Osteoblast (primary cell): ENCODE results near the gene CACNA1I. TPM values are rescaled to one million over a fixed set of nuclear protein-coding genes. Genes with fewer than 3 reads are reported as not detected.

ENCODE experiments used
- DNase-seq: peaks from one replicate; pipeline ENCODE4 v3.0.0; 2011; ENCODE audit warnings: low spot score, mixed read lengths; ENCODE audit not compliant: insufficient read length; ENCODE audit errors: missing footprints
- H2AFZ ChIP-seq: 2 replicates; pipeline ENCODE4 v1.6.0; 2011; ENCODE audit warnings: mild to moderate bottlenecking, low read length
- H3K27ac ChIP-seq: 2 replicates; pipeline ENCODE4 v1.5.1; 2011; ENCODE audit warnings: mild to moderate bottlenecking, low read depth, low read length, moderate library complexity
- H3K27me3 ChIP-seq: 2 replicates; pipeline ENCODE4 v1.6.0; 2012; ENCODE audit warnings: mild to moderate bottlenecking, control low read depth, inconsistent platforms, low read length, moderate library complexity; ENCODE audit not compliant: insufficient read depth
- H3K36me3 ChIP-seq: 2 replicates; pipeline ENCODE4 v1.5.1; 2011; ENCODE audit warnings: mild to moderate bottlenecking, low read length, control low read depth, moderate library complexity; ENCODE audit not compliant: insufficient read depth
- H3K4me1 ChIP-seq: 2 replicates; pipeline ENCODE4 v1.5.1; 2011; ENCODE audit warnings: mild to moderate bottlenecking, low read length, control low read depth, moderate library complexity; ENCODE audit not compliant: insufficient read depth
- H3K4me2 ChIP-seq: 2 replicates; pipeline ENCODE4 v1.6.0; 2011; ENCODE audit warnings: mild to moderate bottlenecking, low read length; ENCODE audit not compliant: insufficient read depth
- H3K4me3 ChIP-seq: fragments of 200-600 bp; sonication (generic); 3 replicates; pipeline ENCODE4 v1.5.1; 2012; ENCODE audit warnings: mild to moderate bottlenecking, low read length, inconsistent platforms; ENCODE audit not compliant: insufficient read depth
- H3K79me2 ChIP-seq: 2 replicates; pipeline ENCODE4 v1.6.0; 2012; ENCODE audit warnings: mild to moderate bottlenecking, low read length, control low read depth, inconsistent platforms; ENCODE audit not compliant: insufficient read depth
- H3K9me3 ChIP-seq: 2 replicates; pipeline ENCODE4 v1.5.1; 2011; ENCODE audit warnings: low read depth, low read length, control low read depth
- H4K20me1 ChIP-seq: 2 replicates; pipeline ENCODE4 v1.6.0; 2012; ENCODE audit warnings: mild to moderate bottlenecking, low read length, control low read depth; ENCODE audit not compliant: insufficient read depth
- total RNA-seq: library from RNA; depleted of rRNA; stranded (reverse); fragments of >200 nt; gene quantifications from 2 replicates; pipeline ENCODE4 v1.2.3, GENCODE V29; 2012
- TF ChIP-seq, protein P1 (sequence below): IDR thresholded peaks from 2 replicates; pipeline ENCODE4 v1.5.1; 2011; ENCODE audit warnings: mild to moderate bottlenecking, low read depth, low read length, moderate library complexity; ENCODE audit errors: extremely low read depth

CACNA1I gene
- total RNA-seq, 1 donor = under 0.01 TPM

DNA sequence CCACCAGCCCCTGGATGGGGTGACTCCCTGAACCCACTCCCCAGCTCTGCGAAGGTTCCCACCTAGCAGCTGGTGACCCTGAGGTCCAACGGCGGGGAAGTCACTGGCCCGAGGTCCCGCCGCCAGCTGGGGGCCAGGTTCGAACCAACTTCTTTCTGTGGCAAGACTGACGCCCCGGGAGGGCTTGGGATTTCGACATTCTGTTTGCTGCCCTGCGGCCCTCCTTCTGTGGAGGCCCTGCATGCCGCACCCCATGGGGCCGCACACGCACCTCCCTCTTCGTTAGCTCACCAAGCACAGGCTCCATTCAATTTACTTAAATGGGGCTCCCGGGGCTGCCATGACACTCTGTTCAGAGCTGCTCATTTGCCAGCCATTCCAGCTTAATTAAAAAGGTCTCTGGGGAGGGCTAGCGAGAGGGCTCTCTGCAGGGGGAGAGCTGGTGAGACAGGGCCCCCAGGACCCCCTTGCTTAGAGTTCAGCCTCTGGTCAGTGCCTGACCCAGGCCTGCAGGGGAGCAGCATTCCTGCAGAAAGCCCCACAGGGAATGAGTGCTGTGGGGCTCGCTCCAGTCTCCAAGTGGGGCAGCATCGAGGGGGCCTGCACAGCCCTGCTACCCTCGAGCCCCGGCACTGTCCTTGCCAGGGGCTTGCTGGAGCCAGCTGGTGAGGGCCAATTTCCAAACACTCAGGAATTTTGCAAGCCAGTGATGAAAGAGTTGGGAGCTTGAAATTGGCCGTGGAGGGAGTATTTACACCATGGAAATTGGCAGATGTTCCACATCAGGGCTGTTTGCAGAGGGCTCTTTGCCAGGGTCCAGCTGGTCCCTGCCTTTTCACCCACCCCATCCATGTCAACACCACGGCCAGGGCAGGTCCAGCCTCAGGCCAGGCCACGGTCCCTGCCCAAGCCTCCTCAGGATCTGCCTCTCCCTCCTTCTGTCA is 80.8 kb downstream of the CACNA1I start:
- no peaks in the 10 kb centered on the region for H3K4me1 ChIP-seq
- H2AFZ ChIP-seq = no peak overlapping the region
- no peak for DNase-seq

DNA sequence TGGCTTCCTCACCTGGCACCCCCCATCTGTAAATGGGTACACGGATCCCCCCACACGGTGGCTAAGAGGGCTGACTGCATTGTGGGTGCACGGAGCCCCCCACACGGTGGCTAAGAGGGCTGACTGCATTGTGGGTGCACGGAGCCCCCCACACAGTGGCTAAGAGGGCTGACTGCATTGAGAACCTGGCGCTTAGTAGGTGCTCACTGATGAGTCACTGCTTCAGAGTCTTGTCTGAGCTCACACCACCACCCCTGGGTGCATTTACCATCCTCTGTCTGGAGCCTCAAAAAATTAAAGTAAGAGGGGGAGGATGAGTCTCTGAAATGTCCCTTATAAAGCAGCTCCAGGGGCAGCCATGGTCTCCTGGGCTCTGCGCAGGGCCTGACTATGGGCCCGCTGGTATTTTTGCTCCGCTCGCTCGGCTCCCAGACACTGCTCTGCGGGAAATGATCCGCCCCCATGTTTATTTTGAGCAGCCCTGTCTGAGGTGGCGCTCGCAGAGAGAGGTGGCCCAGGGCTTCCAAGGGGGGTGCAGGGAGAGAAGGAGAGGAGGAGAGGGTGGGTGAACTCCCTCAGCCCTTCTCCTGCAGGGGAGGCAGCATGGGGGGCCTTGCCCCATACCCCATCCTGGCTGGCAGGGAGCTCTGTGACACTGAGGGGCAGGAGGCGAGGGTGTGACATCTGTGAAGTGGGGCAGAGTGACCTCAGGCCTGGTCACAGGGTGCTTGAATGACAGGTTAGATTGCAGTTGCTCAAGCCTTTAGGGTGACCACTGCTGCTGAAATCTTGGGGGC is 82.6 kb downstream of the CACNA1I start:
- H2AFZ ChIP-seq = no peak overlapping the region
- H3K27me3 ChIP-seq = peaks cover 29% of the 10 kb centered on the region
- TF ChIP-seq, protein P1, sequence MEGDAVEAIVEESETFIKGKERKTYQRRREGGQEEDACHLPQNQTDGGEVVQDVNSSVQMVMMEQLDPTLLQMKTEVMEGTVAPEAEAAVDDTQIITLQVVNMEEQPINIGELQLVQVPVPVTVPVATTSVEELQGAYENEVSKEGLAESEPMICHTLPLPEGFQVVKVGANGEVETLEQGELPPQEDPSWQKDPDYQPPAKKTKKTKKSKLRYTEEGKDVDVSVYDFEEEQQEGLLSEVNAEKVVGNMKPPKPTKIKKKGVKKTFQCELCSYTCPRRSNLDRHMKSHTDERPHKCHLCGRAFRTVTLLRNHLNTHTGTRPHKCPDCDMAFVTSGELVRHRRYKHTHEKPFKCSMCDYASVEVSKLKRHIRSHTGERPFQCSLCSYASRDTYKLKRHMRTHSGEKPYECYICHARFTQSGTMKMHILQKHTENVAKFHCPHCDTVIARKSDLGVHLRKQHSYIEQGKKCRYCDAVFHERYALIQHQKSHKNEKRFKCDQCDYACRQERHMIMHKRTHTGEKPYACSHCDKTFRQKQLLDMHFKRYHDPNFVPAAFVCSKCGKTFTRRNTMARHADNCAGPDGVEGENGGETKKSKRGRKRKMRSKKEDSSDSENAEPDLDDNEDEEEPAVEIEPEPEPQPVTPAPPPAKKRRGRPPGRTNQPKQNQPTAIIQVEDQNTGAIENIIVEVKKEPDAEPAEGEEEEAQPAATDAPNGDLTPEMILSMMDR = no peak
- no peaks in the 10 kb centered on the region for H3K9me3 ChIP-seq
- no peak overlapping the region for H3K27ac ChIP-seq
- H3K4me2 ChIP-seq = no peak overlapping the region
- H3K4me3 ChIP-seq = no peak overlapping the region
- DNase-seq = peak; percentile 84
- H3K79me2 ChIP-seq = no peaks in the 10 kb centered on the region
- no peaks in the 10 kb centered on the region for H3K4me1 ChIP-seq
- no peaks in the 10 kb centered on the region for H4K20me1 ChIP-seq
- no peaks in the 10 kb centered on the region for H3K36me3 ChIP-seq

More for the DNA sequence above, 80.8 kb downstream of the CACNA1I start:
- Histone ChIP-seq H3K9me3 (no peaks in the 10 kb centered on the region), H3K4me3 (no peak overlapping the region), H3K36me3 (no peaks in the 10 kb centered on the region), H3K27me3 (peaks cover 12% of the 10 kb centered on the region), H3K79me2 (no peaks in the 10 kb centered on the region), H3K4me2 (no peak overlapping the region), H4K20me1 (no peaks in the 10 kb centered on the region), H3K27ac (no peak overlapping the region)
- TF ChIP-seq, protein P1 = no peak

DNA sequence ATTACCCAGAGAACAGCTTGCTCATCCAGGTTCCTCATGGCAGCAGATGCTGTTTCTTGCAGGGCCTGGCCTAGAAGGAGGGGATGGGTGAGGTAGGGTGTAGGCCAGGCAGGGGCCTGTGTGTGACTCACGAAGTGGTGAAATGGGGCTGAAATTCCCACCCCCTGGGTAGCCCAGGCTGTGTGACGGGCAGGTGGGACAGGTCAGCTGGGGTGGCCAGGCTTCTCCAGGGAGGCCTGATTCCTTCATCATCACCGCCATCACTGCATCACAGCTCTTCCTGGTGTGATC is 83.2 kb downstream of the CACNA1I start:
- Histone ChIP-seq H3K4me1 (no peaks in the 10 kb centered on the region), H3K36me3 (no peaks in the 10 kb centered on the region), H2AFZ (no peak overlapping the region), H3K27ac (no peak overlapping the region), H3K4me3 (no peak overlapping the region), H3K4me2 (no peak overlapping the region), H4K20me1 (no peaks in the 10 kb centered on the region), H3K79me2 (no peaks in the 10 kb centered on the region), H3K9me3 (no peaks in the 10 kb centered on the region), H3K27me3 (peaks cover 29% of the 10 kb centered on the region)
- no peak for DNase-seq
- TF ChIP-seq, protein P1 = no peak
